ENCODE measurements around the gene IGBP1. TPM values are rescaled to one million over a fixed set of nuclear protein-coding genes. Genes with fewer than 3 reads are reported as not detected.

The IGBP1 gene
- total RNA-seq, 6 experiments from 2014 or later: 35.1 to 39.9 (median 37.4) TPM

DNA sequence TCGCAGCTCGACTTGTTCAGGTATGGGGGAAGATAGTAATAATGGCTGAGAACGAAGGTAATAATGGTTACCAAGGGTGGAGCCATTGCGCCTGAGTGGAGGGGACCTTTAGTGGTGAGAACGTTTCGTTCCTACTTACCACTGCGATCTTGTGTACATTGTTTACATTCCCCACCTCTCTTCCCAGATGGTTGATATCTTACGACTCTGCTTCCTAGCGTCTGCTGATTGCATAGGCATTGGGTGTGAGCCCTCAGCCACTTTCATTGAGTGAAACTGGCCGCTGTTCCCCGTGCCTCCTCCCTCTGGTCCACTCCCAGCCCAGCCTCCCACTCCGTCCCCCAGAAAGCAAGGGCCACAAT is 850 bp downstream of the IGBP1 start:
- H3K9me3 Mint-ChIP-seq: no peaks in the 10 kb centered on the region
- H3K27me3 Mint-ChIP-seq (ENCODE audit: insufficient read depth): no peaks in the 10 kb centered on the region
- peak; percentile 5 for DNase-seq
- TF ChIP-seq, protein P1, sequence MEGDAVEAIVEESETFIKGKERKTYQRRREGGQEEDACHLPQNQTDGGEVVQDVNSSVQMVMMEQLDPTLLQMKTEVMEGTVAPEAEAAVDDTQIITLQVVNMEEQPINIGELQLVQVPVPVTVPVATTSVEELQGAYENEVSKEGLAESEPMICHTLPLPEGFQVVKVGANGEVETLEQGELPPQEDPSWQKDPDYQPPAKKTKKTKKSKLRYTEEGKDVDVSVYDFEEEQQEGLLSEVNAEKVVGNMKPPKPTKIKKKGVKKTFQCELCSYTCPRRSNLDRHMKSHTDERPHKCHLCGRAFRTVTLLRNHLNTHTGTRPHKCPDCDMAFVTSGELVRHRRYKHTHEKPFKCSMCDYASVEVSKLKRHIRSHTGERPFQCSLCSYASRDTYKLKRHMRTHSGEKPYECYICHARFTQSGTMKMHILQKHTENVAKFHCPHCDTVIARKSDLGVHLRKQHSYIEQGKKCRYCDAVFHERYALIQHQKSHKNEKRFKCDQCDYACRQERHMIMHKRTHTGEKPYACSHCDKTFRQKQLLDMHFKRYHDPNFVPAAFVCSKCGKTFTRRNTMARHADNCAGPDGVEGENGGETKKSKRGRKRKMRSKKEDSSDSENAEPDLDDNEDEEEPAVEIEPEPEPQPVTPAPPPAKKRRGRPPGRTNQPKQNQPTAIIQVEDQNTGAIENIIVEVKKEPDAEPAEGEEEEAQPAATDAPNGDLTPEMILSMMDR (IDR thresholded peaks at IDR 0.05): no peak
- peaks cover 36% of the 10 kb centered on the region for H3K4me1 Mint-ChIP-seq (ENCODE audit: low read depth)
- peaks cover 7% of the 10 kb centered on the region; the same call in 1 of the 2 replicates for H3K36me3 Mint-ChIP-seq (ENCODE audit: low read depth)
- peak overlapping the region; percentile 100 for H3K4me3 Mint-ChIP-seq
- peak overlapping the region; percentile 98 for H3K27ac Mint-ChIP-seq

- Mint-ChIP-seq H3K4me3 (no peak overlapping the region), H3K27me3 (ENCODE audit: insufficient read depth) (no peaks in the 10 kb centered on the region; the same call in 1 of the 2 replicates), H3K36me3 (ENCODE audit: low read depth) (peaks cover 19% of the 10 kb centered on the region), H3K4me1 (ENCODE audit: low read depth) (peaks cover 13% of the 10 kb centered on the region), H3K27ac (no peak overlapping the region), H3K9me3 (no peaks in the 10 kb centered on the region)
- TF ChIP-seq, protein P1 (IDR thresholded peaks at IDR 0.05): no peak
- DNase-seq: no peak
These were observed 5.4 kb downstream of the IGBP1 start for GRCh38 chrX:70138622-70139021.

DNA sequence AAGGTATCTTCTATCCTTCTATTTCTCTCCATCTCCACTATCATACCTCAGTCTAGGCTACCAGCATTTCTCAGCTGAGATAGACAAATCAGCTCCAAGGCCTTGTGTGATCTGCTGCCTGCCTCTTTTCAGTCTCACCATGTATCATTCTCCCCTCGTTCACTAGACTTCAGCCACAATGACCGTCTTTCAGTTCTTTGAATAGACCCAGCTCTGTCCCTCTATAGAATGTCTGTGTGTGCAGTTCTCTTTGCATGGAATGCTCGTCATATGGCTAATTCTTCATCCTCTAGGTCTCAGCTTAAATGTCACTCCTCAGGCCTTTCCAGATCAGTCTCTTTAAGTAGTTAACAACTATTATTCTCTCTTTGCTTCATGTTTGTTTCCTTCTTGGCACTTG is 6.5 kb downstream of the IGBP1 start:
- Mint-ChIP-seq H3K4me3 (no peak overlapping the region), H3K36me3 (ENCODE audit: low read depth) (peaks cover 12% of the 10 kb centered on the region), H3K4me1 (ENCODE audit: low read depth) (peaks cover 8% of the 10 kb centered on the region), H3K9me3 (no peaks in the 10 kb centered on the region), H3K27ac (no peak overlapping the region), H3K27me3 (ENCODE audit: insufficient read depth) (no peaks in the 10 kb centered on the region; the same call in 1 of the 2 replicates)
- no peak for DNase-seq
- TF ChIP-seq, protein P1 (IDR thresholded peaks at IDR 0.05): no peak

- H3K27ac Mint-ChIP-seq: no peak overlapping the region
- peaks cover 2% of the 10 kb centered on the region; the same call in 1 of the 2 replicates for H3K27me3 Mint-ChIP-seq (ENCODE audit: insufficient read depth)
- H3K36me3 Mint-ChIP-seq (ENCODE audit: low read depth): peaks cover 12% of the 10 kb centered on the region
- no peaks in the 10 kb centered on the region for H3K4me1 Mint-ChIP-seq (ENCODE audit: low read depth)
- no peak overlapping the region for H3K4me3 Mint-ChIP-seq
- DNase-seq: no peak
- no peaks in the 10 kb centered on the region for H3K9me3 Mint-ChIP-seq
- TF ChIP-seq, protein P1 (IDR thresholded peaks at IDR 0.05): no peak
These were observed 8.1 kb downstream of the IGBP1 start for GRCh38 chrX:70141373-70141772.

DNA sequence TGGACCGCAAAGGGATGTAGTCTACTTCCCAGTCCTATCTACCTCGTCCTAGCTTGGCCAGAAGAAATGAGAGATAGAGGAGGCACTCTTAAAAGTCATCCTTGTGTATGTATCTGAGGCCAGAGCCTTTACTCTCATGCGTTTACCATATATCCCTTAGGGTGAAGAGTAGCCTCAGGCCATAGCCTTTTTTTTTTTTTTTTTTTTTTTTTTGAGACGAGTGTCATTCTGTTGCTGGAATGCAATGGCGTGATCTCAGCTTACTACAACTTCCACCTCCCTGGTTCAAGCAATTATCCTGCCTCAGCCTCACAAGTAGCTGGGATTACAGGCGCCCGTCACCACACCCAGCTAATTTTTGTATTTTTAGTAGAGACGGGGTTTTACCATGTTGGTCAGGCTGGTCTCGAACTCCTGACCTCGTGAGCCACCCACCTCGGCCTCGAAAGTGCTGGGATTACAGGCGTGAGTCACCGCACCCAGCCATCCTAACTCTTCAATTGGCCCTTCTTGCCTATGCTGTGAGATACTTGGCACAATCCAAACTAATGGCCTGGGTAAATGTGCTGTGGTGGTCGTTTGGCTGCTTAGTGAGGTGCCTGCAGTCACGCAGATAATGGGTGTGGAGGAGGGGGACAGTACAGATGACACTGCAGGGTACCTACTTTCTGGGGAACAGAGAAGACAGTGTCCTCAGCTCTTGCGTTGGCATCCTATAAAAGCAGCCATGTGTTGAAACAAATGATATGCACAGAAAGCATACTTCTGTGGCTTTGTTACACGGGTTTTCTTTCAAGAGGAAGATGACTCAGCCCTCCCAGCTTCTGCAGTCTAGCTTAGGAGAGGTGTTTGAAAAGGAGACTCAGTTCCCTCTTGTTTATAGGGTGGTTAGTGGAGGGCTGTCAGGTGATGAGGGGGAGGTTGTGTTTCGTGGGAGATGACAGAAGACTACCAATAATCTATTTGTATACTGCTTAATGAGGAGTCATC is 33.6 kb downstream of the IGBP1 start:
- peaks cover 49% of the 10 kb centered on the region for H3K4me1 Mint-ChIP-seq (ENCODE audit: low read depth)
- H3K4me3 Mint-ChIP-seq: peak overlapping the region; percentile 73
- no peaks in the 10 kb centered on the region for H3K9me3 Mint-ChIP-seq
- TF ChIP-seq, protein P1 (IDR thresholded peaks at IDR 0.05): no peak
- peaks cover 2% of the 10 kb centered on the region; the same call in 1 of the 2 replicates for H3K27me3 Mint-ChIP-seq (ENCODE audit: insufficient read depth)
- peaks cover 10% of the 10 kb centered on the region; the same call in 1 of the 2 replicates for H3K36me3 Mint-ChIP-seq (ENCODE audit: low read depth)
- H3K27ac Mint-ChIP-seq: peak overlapping the region; percentile 96
- DNase-seq: peak; percentile 81

All from HFFc6 (cell line).